ENCODE measurements around the gene BPIFB3.

Gene BPIFB3

DNA sequence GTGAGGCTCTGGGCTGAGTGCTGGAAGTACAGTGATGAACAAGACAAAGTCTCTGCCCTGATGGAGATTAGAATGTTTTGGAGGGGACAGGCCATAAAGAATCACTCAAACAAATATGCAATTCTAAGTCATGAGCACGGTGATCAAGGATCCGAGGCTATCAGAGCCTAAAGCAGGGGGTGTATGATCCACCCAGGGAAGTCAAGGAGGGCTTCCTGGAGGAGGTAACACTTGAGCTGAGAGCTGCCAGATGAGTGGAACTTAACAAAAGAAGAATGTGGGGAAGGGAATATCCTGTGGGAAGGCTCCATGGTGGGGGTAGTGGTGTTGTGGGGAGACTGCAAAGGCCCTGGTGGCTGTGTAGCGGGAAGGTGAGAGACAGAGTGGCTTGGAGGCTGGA lies 38.0 kb downstream of the BPIFB3 start:
- no peak overlapping the region for H3K27ac ChIP-seq
- no peaks in the 10 kb centered on the region for H3K9me3 ChIP-seq (ENCODE audit: control insufficient read depth, low read length)
- no peak overlapping the region for H3K4me3 ChIP-seq (ENCODE audit: low read depth, low read length)
- H3K36me3 ChIP-seq (ENCODE audit: control insufficient read depth, insufficient read depth, low read length), result no peaks in the 10 kb centered on the region
- H3K27me3 ChIP-seq (ENCODE audit: control insufficient read depth, insufficient read depth, low read length), result no peaks in the 10 kb centered on the region
- TF ChIP-seq CTCF (IDR thresholded peaks at IDR 0.05), result no peak
- no peaks in the 10 kb centered on the region for H3K79me2 ChIP-seq
- no peaks in the 10 kb centered on the region for H3K4me1 ChIP-seq
- no peak overlapping the region for H3K4me2 ChIP-seq (ENCODE audit: low read length)
- H2AFZ ChIP-seq, result no peak overlapping the region
- no peak overlapping the region for H3K9ac ChIP-seq

DNA sequence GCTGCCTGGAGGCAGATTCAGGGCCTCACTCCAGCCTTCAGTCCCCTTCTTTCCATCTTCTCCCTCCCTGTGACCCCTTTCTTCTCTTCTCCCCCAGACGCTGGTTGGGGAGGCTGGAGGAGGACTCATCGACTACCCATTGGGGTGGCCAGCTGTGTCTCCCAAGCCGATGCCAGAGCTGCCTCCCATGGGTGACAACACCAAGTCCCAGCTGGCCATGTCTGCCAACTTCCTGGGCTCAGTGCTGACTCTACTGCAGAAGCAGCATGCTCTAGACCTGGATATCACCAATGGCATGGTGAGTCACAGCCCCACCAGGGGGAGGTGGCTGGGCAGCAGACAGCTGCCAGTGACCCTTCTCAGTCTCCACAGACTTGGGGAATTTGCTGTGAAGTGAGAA lies 38.7 kb downstream of the BPIFB3 start:
- Histone ChIP-seq H3K9me3 (ENCODE audit: control insufficient read depth, low read length) (no peaks in the 10 kb centered on the region), H3K27ac (no peak overlapping the region), H3K4me1 (no peaks in the 10 kb centered on the region), H3K9ac (no peak overlapping the region), H3K27me3 (ENCODE audit: control insufficient read depth, insufficient read depth, low read length) (no peaks in the 10 kb centered on the region), H2AFZ (no peak overlapping the region), H3K36me3 (ENCODE audit: control insufficient read depth, insufficient read depth, low read length) (no peaks in the 10 kb centered on the region), H3K4me3 (ENCODE audit: low read depth, low read length) (no peak overlapping the region), H3K79me2 (no peaks in the 10 kb centered on the region), H3K4me2 (ENCODE audit: low read length) (no peak overlapping the region)
- no peak for TF ChIP-seq CTCF (IDR thresholded peaks at IDR 0.05)

- Histone ChIP-seq H3K4me1 (no peaks in the 10 kb centered on the region), H3K27ac (no peak overlapping the region), H3K36me3 (ENCODE audit: control insufficient read depth, insufficient read depth, low read length) (no peaks in the 10 kb centered on the region), H3K9ac (no peak overlapping the region), H3K27me3 (ENCODE audit: control insufficient read depth, insufficient read depth, low read length) (no peaks in the 10 kb centered on the region), H3K79me2 (no peaks in the 10 kb centered on the region), H3K9me3 (ENCODE audit: control insufficient read depth, low read length) (no peaks in the 10 kb centered on the region), H3K4me2 (ENCODE audit: low read length) (no peak overlapping the region), H3K4me3 (ENCODE audit: low read depth, low read length) (no peak overlapping the region), H2AFZ (no peak overlapping the region)
- TF ChIP-seq CTCF (IDR thresholded peaks at IDR 0.05), result no peak
Observed at GRCh38 chr20:33093074-33093473, 39.4 kb downstream of the BPIFB3 start.

DNA sequence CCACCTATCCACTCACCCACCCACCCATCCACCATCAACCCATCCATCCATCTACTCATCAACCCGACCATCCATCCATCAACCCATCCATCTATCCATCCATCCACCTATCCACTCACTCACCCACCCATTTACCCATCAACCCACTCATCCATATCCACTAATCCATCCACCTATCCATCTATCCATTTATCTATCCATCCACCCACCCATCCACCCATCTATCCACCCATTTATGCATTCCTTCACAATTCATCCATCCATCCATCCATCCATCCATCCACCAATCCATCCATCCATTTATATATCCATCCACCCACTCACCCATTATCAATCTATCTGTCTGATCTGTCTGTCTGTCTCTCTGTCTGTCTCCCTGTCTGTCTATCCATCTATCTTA lies 39.9 kb downstream of the BPIFB3 start:
- no peaks in the 10 kb centered on the region for H3K4me1 ChIP-seq
- no peaks in the 10 kb centered on the region for H3K79me2 ChIP-seq
- no peaks in the 10 kb centered on the region for H3K27me3 ChIP-seq (ENCODE audit: control insufficient read depth, insufficient read depth, low read length)
- no peak overlapping the region for H2AFZ ChIP-seq
- no peaks in the 10 kb centered on the region for H3K9me3 ChIP-seq (ENCODE audit: control insufficient read depth, low read length)
- H3K36me3 ChIP-seq (ENCODE audit: control insufficient read depth, insufficient read depth, low read length), result no peaks in the 10 kb centered on the region
- no peak overlapping the region for H3K27ac ChIP-seq
- no peak overlapping the region for H3K9ac ChIP-seq
- no peak overlapping the region for H3K4me2 ChIP-seq (ENCODE audit: low read length)
- no peak overlapping the region for H3K4me3 ChIP-seq (ENCODE audit: low read depth, low read length)
- TF ChIP-seq CTCF (IDR thresholded peaks at IDR 0.05), result no peak

GRCh38 chr20:33095249-33095648 lies 41.5 kb downstream of the BPIFB3 start:
- Histone ChIP-seq H3K4me3 (ENCODE audit: low read depth, low read length) (no peak overlapping the region), H3K79me2 (no peaks in the 10 kb centered on the region), H3K9me3 (ENCODE audit: control insufficient read depth, low read length) (no peaks in the 10 kb centered on the region), H2AFZ (no peak overlapping the region), H3K9ac (no peak overlapping the region), H3K4me1 (no peaks in the 10 kb centered on the region), H3K27me3 (ENCODE audit: control insufficient read depth, insufficient read depth, low read length) (no peaks in the 10 kb centered on the region), H3K4me2 (ENCODE audit: low read length) (no peak overlapping the region), H3K27ac (no peak overlapping the region), H3K36me3 (ENCODE audit: control insufficient read depth, insufficient read depth, low read length) (no peaks in the 10 kb centered on the region)
- TF ChIP-seq CTCF (IDR thresholded peaks at IDR 0.05), result no peak
